Nephron (organoid): ENCODE data around the gene TUBB1.

Experiments used
- H3K27ac Mint-ChIP-seq, 3 experiments: 2 replicates each; pipeline ENCODE4 v1.8.0; 2020; ENCODE audit warnings: mixed read lengths in 3 of 3, mild to moderate bottlenecking in 2 of 3, moderate library complexity in 1 of 3
- H3K27me3 Mint-ChIP-seq: 2 replicates; pipeline ENCODE4 v1.8.0; 2021; ENCODE audit warnings: low read depth, mild to moderate bottlenecking, moderate library complexity, mixed read lengths
- H3K36me3 Mint-ChIP-seq: 2 replicates; pipeline ENCODE4 v1.8.0; 2020; ENCODE audit warnings: low read depth, mixed read lengths
- H3K4me1 Mint-ChIP-seq: 2 replicates; pipeline ENCODE4 v1.8.0; 2020; ENCODE audit warnings: mixed read lengths
- H3K4me3 Mint-ChIP-seq, 3 experiments: 2 replicates each; pipeline ENCODE4 v1.8.0; 2020; ENCODE audit warnings: mild to moderate bottlenecking in 3 of 3, mixed read lengths in 3 of 3, moderate library complexity in 2 of 3
- H3K9me3 Mint-ChIP-seq: 2 replicates; pipeline ENCODE4 v1.8.0; 2020; ENCODE audit warnings: mixed read lengths
- CTCF ChIP-seq, 3 experiments: fragments of 200-600 bp; sonication (generic); IDR thresholded peaks; one replicate each; pipeline ENCODE4 v1.5.0; 2021; ENCODE audit warnings: antibody characterized with exemption in 3 of 3; ENCODE audit not compliant: unreplicated experiment in 3 of 3

TUBB1 gene

GRCh38 chr20:59050437-59050836 lies 31.2 kb downstream of the TUBB1 start:
- Mint-ChIP-seq H3K4me1 (peaks cover 10% of the 10 kb centered on the region), H3K27ac (no peak overlapping the region), H3K9me3 (no peaks in the 10 kb centered on the region), H3K36me3 (no peaks in the 10 kb centered on the region), H3K4me3 (no peak overlapping the region), H3K27me3 (no peaks in the 10 kb centered on the region)
- TF ChIP-seq CTCF (IDR thresholded peaks at IDR 0.05; ENCODE audit: unreplicated experiment in 3 of 3): no peak

GRCh38 chr20:59051666-59052185 lies 32.5 kb downstream of the TUBB1 start:
- no peaks in the 10 kb centered on the region for H3K36me3 Mint-ChIP-seq
- peaks cover 10% of the 10 kb centered on the region for H3K4me1 Mint-ChIP-seq
- no peaks in the 10 kb centered on the region for H3K9me3 Mint-ChIP-seq
- no peak overlapping the region for H3K27ac Mint-ChIP-seq
- no peak for TF ChIP-seq CTCF (IDR thresholded peaks at IDR 0.05; ENCODE audit: unreplicated experiment in 3 of 3)
- no peaks in the 10 kb centered on the region for H3K27me3 Mint-ChIP-seq
- H3K4me3 Mint-ChIP-seq: no peak overlapping the region

GRCh38 chr20:59055302-59055701 lies 36.1 kb downstream of the TUBB1 start:
- H3K9me3 Mint-ChIP-seq: no peaks in the 10 kb centered on the region
- no peaks in the 10 kb centered on the region for H3K27me3 Mint-ChIP-seq
- peaks cover 10% of the 10 kb centered on the region for H3K4me1 Mint-ChIP-seq
- H3K27ac Mint-ChIP-seq: no peak overlapping the region
- H3K4me3 Mint-ChIP-seq: no peak overlapping the region
- peak in 2 of 3 experiments; percentile 8 to 13 for TF ChIP-seq CTCF (IDR thresholded peaks at IDR 0.05; ENCODE audit: unreplicated experiment in 3 of 3)
- H3K36me3 Mint-ChIP-seq: no peaks in the 10 kb centered on the region

GRCh38 chr20:59062081-59062480 lies 42.9 kb downstream of the TUBB1 start:
- peaks cover 6% of the 10 kb centered on the region for H3K27me3 Mint-ChIP-seq
- no peak overlapping the region for H3K27ac Mint-ChIP-seq
- TF ChIP-seq CTCF (IDR thresholded peaks at IDR 0.05; ENCODE audit: unreplicated experiment in 3 of 3): no peak

GRCh38 chr20:59063358-59064213 lies 44.4 kb downstream of the TUBB1 start:
- Mint-ChIP-seq H3K4me1 (peaks cover 7% of the 10 kb centered on the region), H3K9me3 (no peaks in the 10 kb centered on the region), H3K27me3 (peaks cover 11% of the 10 kb centered on the region), H3K27ac (peak overlapping the region in 1 of 3 experiments; percentile 6), H3K36me3 (no peaks in the 10 kb centered on the region), H3K4me3 (peak overlapping the region in 2 of 3 experiments; percentile 43 to 53)
- no peak for TF ChIP-seq CTCF (IDR thresholded peaks at IDR 0.05; ENCODE audit: unreplicated experiment in 3 of 3)

More at GRCh38 chr20:59062081-59062480, 42.9 kb downstream of the TUBB1 start:
- H3K4me1 Mint-ChIP-seq: peaks cover 7% of the 10 kb centered on the region
- no peak overlapping the region for H3K4me3 Mint-ChIP-seq
- H3K9me3 Mint-ChIP-seq: no peaks in the 10 kb centered on the region
- H3K36me3 Mint-ChIP-seq: no peaks in the 10 kb centered on the region
